GM19372 (cell line): ENCODE results near the gene TTC31.
"Not testable (repeated sequence)": the region's sequence is repeated elsewhere in the genome, so short reads cannot be mapped to it uniquely, and the experiment has no call there.

Experiments used
- ATAC-seq: cut with Tn5 transposase; IDR thresholded peaks from one replicate; pipeline ENCODE4 v1.9.1; 2021; ENCODE audit warnings: mild to moderate bottlenecking, low read depth, moderate library complexity; ENCODE audit not compliant: unreplicated experiment

The TTC31 gene

GRCh38 chr2:74482801-74483674, at the start of gene TTC31, which contains the start of gene CCDC142:
Gene TTC31 (plus strand): TSS chr2:74483081. CDS start chr2:74483096, 15 bp downstream.
Gene CCDC142 (minus strand): TSS chr2:74482998. CDS start chr2:74482837, 161 bp downstream.
- ATAC-seq = peak; percentile 82

GRCh38 chr2:74436111-74436805, 46.6 kb upstream of the TTC31 start:
- ATAC-seq = no peak

- ATAC-seq = no peak
Measured at GRCh38 chr2:74436848-74437695, 45.8 kb upstream of the TTC31 start.

GRCh38 chr2:74438248-74438647, 44.6 kb upstream of the TTC31 start:
- ATAC-seq = no peak

- ATAC-seq = no peak
Measured at GRCh38 chr2:74439373-74439772, 43.5 kb upstream of the TTC31 start.

- no peak for ATAC-seq
Measured at GRCh38 chr2:74439803-74440377, 43.0 kb upstream of the TTC31 start.

- peak; percentile 78 for ATAC-seq
Measured at GRCh38 chr2:74440378-74441169, 42.3 kb upstream of the TTC31 start.

GRCh38 chr2:74441170-74441689, 41.7 kb upstream of the TTC31 start:
- no peak for ATAC-seq

- peak; percentile 55 for ATAC-seq
Measured at GRCh38 chr2:74441690-74442482, 41.0 kb upstream of the TTC31 start, which contains the start of gene RTKN. Gene RTKN (minus strand): TSS chr2:74441937. CDS start chr2:74441816, 121 bp downstream.

GRCh38 chr2:74442483-74443297, 40.2 kb upstream of the TTC31 start:
- not testable (repeated sequence) for ATAC-seq

- ATAC-seq = no peak
Measured at GRCh38 chr2:74444498-74445318, 38.2 kb upstream of the TTC31 start.

GRCh38 chr2:74447230-74447999, 35.5 kb upstream of the TTC31 start:
- ATAC-seq = no peak

GRCh38 chr2:74448771-74449170, 34.1 kb upstream of the TTC31 start:
- ATAC-seq = no peak

- no peak for ATAC-seq
Measured at GRCh38 chr2:74450570-74451190, 32.2 kb upstream of the TTC31 start.

GRCh38 chr2:74454654-74455511, 28.0 kb upstream of the TTC31 start, which contains the start of gene INO80B:
Gene INO80B (plus strand): TSS chr2:74455087. CDS start chr2:74455117, 30 bp downstream.
- peak; percentile 37 for ATAC-seq
